Limb (tissue), 2 donors: Measurements from ENCODE around the gene TAF4B.
"Not testable (repeated sequence)": the region's sequence is repeated elsewhere in the genome, so short reads cannot be mapped to it uniquely, and the experiment has no call there.

ENCODE experiments used
- DNase-seq, 2 donors: peaks; one replicate each; pipeline ENCODE4 v3.0.0-alpha.2; 2016; ENCODE audit errors: extremely low spot score in 2 of 2

Gene TAF4B

GRCh38 chr18:26381555-26381954 is 155.3 kb downstream of the TAF4B start:
- DNase-seq = not testable (repeated sequence)

- peak in 1 of 2 donors; percentile 74 for DNase-seq
These were observed 157.4 kb downstream of the TAF4B start for GRCh38 chr18:26383454-26384270.

- no peak for DNase-seq
These were observed 159.8 kb downstream of the TAF4B start for GRCh38 chr18:26386002-26386401.

- no peak for DNase-seq
These were observed 160.2 kb downstream of the TAF4B start for GRCh38 chr18:26386441-26386840.

GRCh38 chr18:26394047-26394654 is 167.9 kb downstream of the TAF4B start:
- DNase-seq = no peak

GRCh38 chr18:26397019-26397418 is 170.8 kb downstream of the TAF4B start:
- DNase-seq = no peak

- no peak for DNase-seq
These were observed 177.2 kb downstream of the TAF4B start for GRCh38 chr18:26403491-26403890.

GRCh38 chr18:26405190-26405801 is 179.1 kb downstream of the TAF4B start:
- DNase-seq = no peak

GRCh38 chr18:26406324-26406723 is 180.1 kb downstream of the TAF4B start:
- DNase-seq = no peak

GRCh38 chr18:26406854-26407517 is 180.7 kb downstream of the TAF4B start:
- no peak for DNase-seq

GRCh38 chr18:26407736-26408601 is 181.7 kb downstream of the TAF4B start:
- no peak for DNase-seq

- no peak for DNase-seq
These were observed 182.8 kb downstream of the TAF4B start for GRCh38 chr18:26409091-26409490.

GRCh38 chr18:26414901-26415440 is 188.7 kb downstream of the TAF4B start:
- DNase-seq = no peak

- DNase-seq = no peak
These were observed 189.4 kb downstream of the TAF4B start for GRCh38 chr18:26415631-26416030.

GRCh38 chr18:26416652-26417150 is 190.5 kb downstream of the TAF4B start:
- no peak for DNase-seq

- DNase-seq = no peak
These were observed 190.9 kb downstream of the TAF4B start for GRCh38 chr18:26417190-26417589.

GRCh38 chr18:26418225-26418624 is 192.0 kb downstream of the TAF4B start:
- DNase-seq = no peak

GRCh38 chr18:26419746-26420145 is 193.5 kb downstream of the TAF4B start:
- peak in 1 of 2 donors; percentile 36 for DNase-seq

GRCh38 chr18:26421503-26421902 is 195.3 kb downstream of the TAF4B start:
- DNase-seq = peak in 1 of 2 donors; percentile 7

GRCh38 chr18:26421931-26422330 is 195.7 kb downstream of the TAF4B start:
- peak in 1 of 2 donors; percentile 9 for DNase-seq
